WTC11 (cell line): ENCODE measurements around the gene KRTAP1-5. TPM values are rescaled to one million over a fixed set of nuclear protein-coding genes. Genes with fewer than 3 reads are reported as not detected.

Experiments
- ATAC-seq: fragments of 200-7000 bp; cut with Tn5 transposase; 2 replicates; pipeline ENCODE4 v1.10.0; 2021; ENCODE audit warnings: mild to moderate bottlenecking, moderate library complexity
- CTCF ChIA-PET: fragments of 300-600 bp; sonication (Branson Sonifier 250); formaldehyde crosslinking; loops from one replicate; lab custom pipeline; 2021; ENCODE audit warnings: antibody characterized with exemption; lab: Charles Lee
- POLR2A ChIA-PET: fragments of 350-600 bp; sonication (Branson Sonifier 250); formaldehyde crosslinking; loops from one replicate; lab custom pipeline; 2021; ENCODE audit warnings: antibody characterized with exemption; lab: Charles Lee
- DNase-seq: peaks from one replicate; pipeline ENCODE4 v3.0.0; 2021; ENCODE audit warnings: low spot score
- H3K27ac Mint-ChIP-seq: 2 replicates; pipeline ENCODE4 v1.8.0; 2021; ENCODE audit warnings: mixed read lengths
- H3K27me3 Mint-ChIP-seq: 2 replicates; pipeline ENCODE4 v1.8.0; 2021; ENCODE audit warnings: low read depth, mild to moderate bottlenecking, moderate library complexity, mixed read lengths
- H3K36me3 Mint-ChIP-seq: 2 replicates; pipeline ENCODE4 v1.8.0; 2021; ENCODE audit warnings: mixed read lengths
- H3K4me1 Mint-ChIP-seq: 2 replicates; pipeline ENCODE4 v1.8.0; 2022; ENCODE audit warnings: mixed read lengths
- H3K4me3 Mint-ChIP-seq: 2 replicates; pipeline ENCODE4 v1.8.0; 2021; ENCODE audit warnings: mild to moderate bottlenecking, moderate library complexity, mixed read lengths
- H3K9me3 Mint-ChIP-seq: 2 replicates; pipeline ENCODE4 v1.8.0; 2021; ENCODE audit warnings: mixed read lengths
- ATF3 ChIP-seq: sonication (generic); formaldehyde crosslinking; conservative IDR thresholded peaks from 2 replicates; pipeline ENCODE4 v1.8.1; 2022; ENCODE audit warnings: mild to moderate bottlenecking, missing genetic modification reagents
- CTCF ChIP-seq: fragments of 200-600 bp; IDR thresholded peaks from 2 replicates; pipeline ENCODE4 v1.8.0; 2022; ENCODE audit warnings: antibody characterized with exemption
- ELF4 ChIP-seq: sonication (generic); formaldehyde crosslinking; IDR thresholded peaks from 2 replicates; pipeline ENCODE4 v1.8.1; 2022; ENCODE audit warnings: low read depth, mild to moderate bottlenecking, moderate library complexity, missing genetic modification reagents
- GRHL2 ChIP-seq: fragments of 250-450 bp; sonication (Bioruptor Pico); IDR thresholded peaks from 2 replicates; pipeline ENCODE4 v1.8.0; 2022; ENCODE audit warnings: mild to moderate bottlenecking, moderate library complexity; ENCODE audit not compliant: insufficient replicate concordance, severe bottlenecking
- GTF2I ChIP-seq: fragments of 250-450 bp; sonication (Bioruptor Pico); conservative IDR thresholded peaks from 2 replicates; pipeline ENCODE4 v1.4.0; 2021; ENCODE audit warnings: mild to moderate bottlenecking
- HMGA2 ChIP-seq: fragments of 250-450 bp; sonication (Bioruptor Pico); IDR thresholded peaks from 2 replicates; pipeline ENCODE4 v1.4.0; 2021; ENCODE audit warnings: mild to moderate bottlenecking, moderate library complexity
- IRF1 ChIP-seq: sonication (generic); formaldehyde crosslinking; IDR thresholded peaks from 2 replicates; pipeline ENCODE4 v1.8.0; 2023; ENCODE audit warnings: missing genetic modification reagents
- IRF2 ChIP-seq: sonication (generic); formaldehyde crosslinking; IDR thresholded peaks from 2 replicates; pipeline ENCODE4 v1.8.0; 2022; ENCODE audit warnings: low read depth, missing genetic modification reagents, borderline replicate concordance
- MXD4 ChIP-seq: fragments of 250-450 bp; sonication (Bioruptor Pico); IDR thresholded peaks from 2 replicates; pipeline ENCODE4 v1.8.0; 2021; ENCODE audit warnings: mild to moderate bottlenecking, moderate library complexity, borderline replicate concordance
- MYBL2 ChIP-seq: sonication (generic); formaldehyde crosslinking; IDR thresholded peaks from 2 replicates; pipeline ENCODE4 v1.8.1; 2023; ENCODE audit warnings: mild to moderate bottlenecking, moderate library complexity, missing genetic modification reagents
- NFYB ChIP-seq: sonication (generic); formaldehyde crosslinking; conservative IDR thresholded peaks from 2 replicates; pipeline ENCODE4 v1.8.0; 2022; ENCODE audit warnings: low read depth, missing genetic modification reagents
- NR1H2 ChIP-seq: sonication (generic); formaldehyde crosslinking; IDR thresholded peaks from 2 replicates; pipeline ENCODE4 v1.9.0; 2021; ENCODE audit warnings: mild to moderate bottlenecking, moderate library complexity, missing genetic modification reagents
- NR3C1 ChIP-seq: sonication (generic); formaldehyde crosslinking; conservative IDR thresholded peaks from 2 replicates; pipeline ENCODE4 v1.8.1; 2023; ENCODE audit warnings: low read depth, mild to moderate bottlenecking, missing genetic modification reagents
- PRRX2 ChIP-seq: fragments of 250-450 bp; sonication (Bioruptor Pico); IDR thresholded peaks from 2 replicates; pipeline ENCODE4 v1.8.0; 2021; ENCODE audit warnings: mild to moderate bottlenecking
- RELA ChIP-seq: sonication (generic); formaldehyde crosslinking; IDR thresholded peaks from 2 replicates; pipeline ENCODE4 v1.8.1; 2022; ENCODE audit warnings: missing genetic modification reagents, mild to moderate bottlenecking, borderline replicate concordance
- SOX15 ChIP-seq: fragments of 250-450 bp; sonication (Bioruptor Pico); IDR thresholded peaks from 2 replicates; pipeline ENCODE4 v1.9.0; 2021; ENCODE audit warnings: mild to moderate bottlenecking
- SP1 ChIP-seq: sonication (generic); formaldehyde crosslinking; conservative IDR thresholded peaks from 2 replicates; pipeline ENCODE4 v1.8.1; 2022; ENCODE audit warnings: missing genetic modification reagents
- ZBTB21 ChIP-seq: sonication (generic); formaldehyde crosslinking; IDR thresholded peaks from 2 replicates; pipeline ENCODE4 v1.8.1; 2023; ENCODE audit warnings: mild to moderate bottlenecking, missing genetic modification reagents, borderline replicate concordance
- ZNF416 ChIP-seq: fragments of 250-450 bp; sonication (Bioruptor Pico); IDR thresholded peaks from 2 replicates; pipeline ENCODE4 v1.9.0; 2021; ENCODE audit warnings: mild to moderate bottlenecking, inconsistent platforms
- total RNA-seq: library from RNA; stranded (reverse); gene quantifications from 3 replicates; pipeline ENCODE4 v1.2.3, GENCODE V29; 2021
- TF ChIP-seq, protein P1 (sequence below): sonication (generic); formaldehyde crosslinking; IDR thresholded peaks from 2 replicates; pipeline ENCODE4 v1.8.1; 2023; ENCODE audit warnings: mild to moderate bottlenecking, moderate library complexity, missing genetic modification reagents
- TF ChIP-seq, protein P2 (sequence below): fragments of 250-450 bp; sonication (Bioruptor Pico); IDR thresholded peaks from 2 replicates; pipeline ENCODE4 v1.9.0; 2021; ENCODE audit warnings: mild to moderate bottlenecking

The KRTAP1-5 gene
- total RNA-seq, 1 experiment from 2014 or later = not detected

DNA sequence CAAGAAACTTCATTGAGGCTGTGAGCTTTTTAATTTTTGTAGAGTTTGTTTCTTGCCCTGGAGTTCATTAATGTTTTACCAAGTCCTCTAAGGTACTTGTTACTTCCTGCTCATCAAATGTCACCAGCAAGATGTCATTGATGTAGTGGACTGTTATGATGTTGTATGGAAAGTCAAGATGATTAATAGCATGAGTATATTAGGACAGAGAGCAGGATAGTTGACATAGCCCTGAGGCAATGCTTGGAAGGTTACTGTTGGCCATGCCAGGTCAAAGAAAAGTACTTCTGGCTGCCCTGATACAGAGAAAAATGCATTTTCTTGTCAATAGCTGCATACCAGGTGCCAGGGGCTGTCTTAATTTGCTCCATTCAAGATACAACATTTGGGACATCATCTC is 6.7 kb downstream of the KRTAP1-5 start:
- ChIA-PET POLR2A (no interaction called here), CTCF (no interaction called here)
- H3K4me1 Mint-ChIP-seq = no peaks in the 10 kb centered on the region
- TF ChIP-seq HMGA2 (no peak), IRF1 (CRISPR knock-in tag) (no peak)
- H3K9me3 Mint-ChIP-seq = peaks cover 13% of the 10 kb centered on the region
- no peak overlapping the region for H3K4me3 Mint-ChIP-seq
- DNase-seq = no peak
- H3K27me3 Mint-ChIP-seq = no peaks in the 10 kb centered on the region
- ATAC-seq = no peak
- H3K36me3 Mint-ChIP-seq = no peaks in the 10 kb centered on the region
- no peak overlapping the region for H3K27ac Mint-ChIP-seq

DNA sequence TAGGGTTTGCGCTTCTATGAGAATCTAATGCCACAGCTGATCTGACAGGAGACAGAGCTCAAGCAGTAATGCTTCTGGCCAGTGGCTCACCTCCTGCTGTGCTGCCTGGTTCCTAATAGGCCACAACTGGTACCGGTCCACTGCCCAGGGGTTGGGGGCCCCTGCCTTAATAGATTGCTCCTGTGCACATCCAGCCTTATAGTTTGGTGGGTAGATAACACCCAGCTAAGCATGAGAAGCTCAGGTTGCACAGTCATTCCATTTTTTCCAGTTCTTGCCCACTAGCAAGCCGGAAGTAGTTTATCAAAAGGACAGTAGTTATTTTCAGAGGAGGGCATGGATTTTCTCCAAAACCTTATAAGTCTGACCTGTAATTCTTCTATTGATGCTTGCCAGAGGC is 7.6 kb downstream of the KRTAP1-5 start:
- H3K4me1 Mint-ChIP-seq = no peaks in the 10 kb centered on the region
- H3K27ac Mint-ChIP-seq = no peak overlapping the region
- CTCF ChIA-PET = no interaction called here
- H3K27me3 Mint-ChIP-seq = no peaks in the 10 kb centered on the region
- no peaks in the 10 kb centered on the region for H3K36me3 Mint-ChIP-seq
- TF ChIP-seq NR1H2 (CRISPR knock-in tag) = no peak
- no peak for TF ChIP-seq IRF2 (CRISPR knock-in tag)
- TF ChIP-seq MYBL2 (CRISPR knock-in tag) = no peak
- TF ChIP-seq, protein P1, sequence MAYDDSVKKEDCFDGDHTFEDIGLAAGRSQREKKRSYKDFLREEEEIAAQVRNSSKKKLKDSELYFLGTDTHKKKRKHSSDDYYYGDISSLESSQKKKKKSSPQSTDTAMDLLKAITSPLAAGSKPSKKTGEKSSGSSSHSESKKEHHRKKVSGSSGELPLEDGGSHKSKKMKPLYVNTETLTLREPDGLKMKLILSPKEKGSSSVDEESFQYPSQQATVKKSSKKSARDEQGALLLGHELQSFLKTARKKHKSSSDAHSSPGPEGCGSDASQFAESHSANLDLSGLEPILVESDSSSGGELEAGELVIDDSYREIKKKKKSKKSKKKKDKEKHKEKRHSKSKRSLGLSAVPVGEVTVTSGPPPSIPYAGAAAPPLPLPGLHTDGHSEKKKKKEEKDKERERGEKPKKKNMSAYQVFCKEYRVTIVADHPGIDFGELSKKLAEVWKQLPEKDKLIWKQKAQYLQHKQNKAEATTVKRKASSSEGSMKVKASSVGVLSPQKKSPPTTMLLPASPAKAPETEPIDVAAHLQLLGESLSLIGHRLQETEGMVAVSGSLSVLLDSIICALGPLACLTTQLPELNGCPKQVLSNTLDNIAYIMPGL (CRISPR knock-in tag) = no peak
- TF ChIP-seq MXD4 (CRISPR knock-in tag) = no peak
- no peak for TF ChIP-seq ZNF416 (CRISPR knock-in tag)
- TF ChIP-seq NR3C1 (CRISPR knock-in tag) = no peak
- TF ChIP-seq HMGA2 = no peak
- no peak for TF ChIP-seq GTF2I
- TF ChIP-seq PRRX2 (CRISPR knock-in tag) = no peak
- no peak for TF ChIP-seq SP1
- no peak for TF ChIP-seq NFYB (CRISPR knock-in tag)
- TF ChIP-seq, all 79 proteins: peak for 0
- Mint-ChIP-seq H3K9me3 (peaks cover 13% of the 10 kb centered on the region), H3K4me3 (no peak overlapping the region)
- POLR2A ChIA-PET = no interaction called here
- DNase-seq = no peak
- ATAC-seq = no peak

DNA sequence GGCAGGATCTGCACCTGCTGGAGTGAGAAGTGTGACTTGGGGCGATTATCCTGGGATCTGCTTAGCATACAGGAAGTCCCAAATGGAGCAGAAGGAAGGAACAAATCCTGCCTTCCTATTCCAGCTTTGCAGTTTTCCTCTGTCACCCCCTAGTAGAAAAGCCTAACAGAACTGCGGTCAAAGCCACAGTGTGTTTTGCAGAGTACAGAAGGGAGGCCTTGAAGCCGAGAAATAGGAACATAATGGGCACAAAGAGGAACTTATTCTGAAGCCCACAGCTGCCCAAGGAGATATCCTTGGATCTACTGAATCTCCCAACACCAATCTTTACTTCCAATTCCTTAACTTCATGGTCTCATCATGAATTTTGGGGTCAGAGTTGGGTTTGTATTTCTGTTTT is 8.5 kb downstream of the KRTAP1-5 start:
- H3K4me3 Mint-ChIP-seq = no peak overlapping the region
- POLR2A ChIA-PET = no interaction called here
- no peak for TF ChIP-seq HMGA2
- no peak for TF ChIP-seq ELF4 (CRISPR knock-in tag)
- TF ChIP-seq, protein P2, sequence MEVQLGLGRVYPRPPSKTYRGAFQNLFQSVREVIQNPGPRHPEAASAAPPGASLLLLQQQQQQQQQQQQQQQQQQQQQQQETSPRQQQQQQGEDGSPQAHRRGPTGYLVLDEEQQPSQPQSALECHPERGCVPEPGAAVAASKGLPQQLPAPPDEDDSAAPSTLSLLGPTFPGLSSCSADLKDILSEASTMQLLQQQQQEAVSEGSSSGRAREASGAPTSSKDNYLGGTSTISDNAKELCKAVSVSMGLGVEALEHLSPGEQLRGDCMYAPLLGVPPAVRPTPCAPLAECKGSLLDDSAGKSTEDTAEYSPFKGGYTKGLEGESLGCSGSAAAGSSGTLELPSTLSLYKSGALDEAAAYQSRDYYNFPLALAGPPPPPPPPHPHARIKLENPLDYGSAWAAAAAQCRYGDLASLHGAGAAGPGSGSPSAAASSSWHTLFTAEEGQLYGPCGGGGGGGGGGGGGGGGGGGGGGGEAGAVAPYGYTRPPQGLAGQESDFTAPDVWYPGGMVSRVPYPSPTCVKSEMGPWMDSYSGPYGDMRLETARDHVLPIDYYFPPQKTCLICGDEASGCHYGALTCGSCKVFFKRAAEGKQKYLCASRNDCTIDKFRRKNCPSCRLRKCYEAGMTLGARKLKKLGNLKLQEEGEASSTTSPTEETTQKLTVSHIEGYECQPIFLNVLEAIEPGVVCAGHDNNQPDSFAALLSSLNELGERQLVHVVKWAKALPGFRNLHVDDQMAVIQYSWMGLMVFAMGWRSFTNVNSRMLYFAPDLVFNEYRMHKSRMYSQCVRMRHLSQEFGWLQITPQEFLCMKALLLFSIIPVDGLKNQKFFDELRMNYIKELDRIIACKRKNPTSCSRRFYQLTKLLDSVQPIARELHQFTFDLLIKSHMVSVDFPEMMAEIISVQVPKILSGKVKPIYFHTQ = no peak
- no peak for TF ChIP-seq MYBL2 (CRISPR knock-in tag)
- TF ChIP-seq CTCF = no peak
- TF ChIP-seq ZBTB21 = no peak
- no peak for TF ChIP-seq SP1
- TF ChIP-seq RELA (CRISPR knock-in tag) = no peak
- no peak for TF ChIP-seq ATF3 (CRISPR knock-in tag)
- TF ChIP-seq, protein P1 (CRISPR knock-in tag) = no peak
- no peak for TF ChIP-seq GRHL2 (CRISPR knock-in tag)
- no peak for TF ChIP-seq SOX15 (CRISPR knock-in tag)
- TF ChIP-seq, all 79 proteins: peak for 0
- Mint-ChIP-seq H3K36me3 (no peaks in the 10 kb centered on the region), H3K27me3 (no peaks in the 10 kb centered on the region), H3K27ac (no peak overlapping the region), H3K4me1 (no peaks in the 10 kb centered on the region), H3K9me3 (peaks cover 13% of the 10 kb centered on the region)
- no peak for DNase-seq
- CTCF ChIA-PET = interaction anchor here (1.0 kb wide), 1 partner anchor 644 kb away, joined by 3 read pairs; no protein-coding TSS in a partner anchor
- ATAC-seq = no peak
